Panc1 (cell line): ENCODE results near the gene C19orf44. TPM values are rescaled to one million over a fixed set of nuclear protein-coding genes. Genes with fewer than 3 reads are reported as not detected.

Source experiments
- ATAC-seq: fragments of 200-7000 bp; cut with Tn5 transposase; 2 replicates; pipeline ENCODE4 v1.9.1; 2020; ENCODE audit warnings: mild to moderate bottlenecking, moderate library complexity
- BruUV-seq: library from RNA; stranded (reverse); fragments of 400-500 nt; replicated peaks from 2 replicates; lab custom pipeline; 2021; lab: Mats Ljungman, UMichigan
- CTCF ChIA-PET: fragments of 300-600 bp; sonication (Branson Sonifier 250); formaldehyde crosslinking; loops from one replicate; lab custom pipeline; 2022; ENCODE audit warnings: antibody characterized with exemption; lab: Charles Lee
- POLR2A ChIA-PET: fragments of 300-600 bp; sonication (Branson Sonifier 250); formaldehyde crosslinking; loops from one replicate; lab custom pipeline; 2022; ENCODE audit warnings: antibody characterized with exemption; lab: Charles Lee
- DNase-seq: peaks from one replicate; pipeline ENCODE4 v3.0.0-alpha.2; 2010; ENCODE audit warnings: low read depth, low spot score
- H3K27ac ChIP-seq: 2 replicates; pipeline ENCODE4 v1.5.1; 2011; ENCODE audit warnings: mild to moderate bottlenecking, low read length, inconsistent platforms
- H3K27me3 ChIP-seq: fragments of 200-500 bp; sonication (Bioruptor generic); 2 replicates; pipeline ENCODE4 v1.6.0; 2014; ENCODE audit warnings: low read length, inconsistent platforms; ENCODE audit not compliant: control insufficient read depth, insufficient read depth
- H3K36me3 ChIP-seq: fragments of 200-500 bp; sonication (Bioruptor generic); 2 replicates; pipeline ENCODE4 v1.5.1; 2014; ENCODE audit warnings: inconsistent platforms, mild to moderate bottlenecking, low read length, moderate library complexity; ENCODE audit not compliant: control insufficient read depth, insufficient read depth
- H3K4me1 ChIP-seq: 2 replicates; pipeline ENCODE4 v1.5.1; 2011; ENCODE audit warnings: inconsistent platforms, mild to moderate bottlenecking, low read length, moderate library complexity; ENCODE audit not compliant: control insufficient read depth, insufficient read depth
- H3K4me3 ChIP-seq, 2 experiments: 2 replicates each; pipeline ENCODE4 v1.5.1; 2011 to 2012; ENCODE audit warnings: low read depth in 2 of 2, low read length in 2 of 2, mild to moderate bottlenecking in 2 of 2, inconsistent platforms in 1 of 2, moderate library complexity in 1 of 2
- H3K9me3 ChIP-seq: fragments of 200-500 bp; sonication (Bioruptor generic); 2 replicates; pipeline ENCODE4 v1.5.1; 2014; ENCODE audit warnings: low read depth, mild to moderate bottlenecking, inconsistent platforms, low read length, moderate library complexity; ENCODE audit not compliant: control insufficient read depth, insufficient read depth
- CTCF ChIP-seq: fragments of 450-650 bp; IDR thresholded peaks from 2 replicates; pipeline ENCODE4 v1.5.1; 2017; ENCODE audit warnings: mild to moderate bottlenecking
- POLR2AphosphoS5 ChIP-seq: IDR thresholded peaks from 2 replicates; pipeline ENCODE4 v1.6.1; 2012; ENCODE audit warnings: mild to moderate bottlenecking, low read depth, low read length, moderate library complexity
- REST ChIP-seq, 2 experiments: IDR thresholded peaks; 2 replicates each; pipeline ENCODE4 v1.6.1; 2011 to 2012; ENCODE audit warnings: low read depth in 2 of 2, control low read depth in 1 of 2, low read length in 1 of 2, mild to moderate bottlenecking in 1 of 2, moderate library complexity in 1 of 2; ENCODE audit not compliant: insufficient read depth in 1 of 2
- SIN3A ChIP-seq: IDR thresholded peaks from 2 replicates; pipeline ENCODE4 v1.6.1; 2012; ENCODE audit warnings: low read depth, mild to moderate bottlenecking, low read length, moderate library complexity, borderline replicate concordance; ENCODE audit not compliant: insufficient read depth
- TCF7L2 ChIP-seq: IDR thresholded peaks from 2 replicates; pipeline ENCODE4 v1.6.1; 2011; ENCODE audit warnings: mild to moderate bottlenecking, low read depth, low read length, inconsistent platforms
- in situ Hi-C: cut with HindIII; loops from 2 replicates; pipeline ENCODE4 v1.10.0; 2016; ENCODE audit warnings: low sequenced_read_pairs, low pct_unique_long_range_greater_than_20kb
- intact Hi-C: fragments of 100-400 bp; cut with micrococcal nuclease; formaldehyde crosslinking; loops from one replicate; pipeline ENCODE4 v1.10.0; 2022; ENCODE audit not compliant: unreplicated experiment
- total RNA-seq: library from RNA; stranded (reverse); gene quantifications from one replicate; pipeline ENCODE4 v1.2.1, GENCODE V29; 2021; ENCODE audit not compliant: unreplicated experiment

The C19orf44 gene
- total RNA-seq, 1 experiment from 2014 or later: 4.4 TPM

GRCh38 chr19:16472992-16473391 lies 23.2 kb upstream of the C19orf44 start:
- no TSS peak for BruUV-seq
- POLR2A ChIA-PET: no interaction called here

GRCh38 chr19:16473875-16474392 lies 22.3 kb upstream of the C19orf44 start:
- TF ChIP-seq POLR2AphosphoS5 (no peak), SIN3A (no peak), TCF7L2 (no peak), CTCF (no peak), REST (IDR thresholded peaks at IDR 0.05; ENCODE audit: insufficient read depth in 1 of 2, low read depth in 2 of 2, low read length in 1 of 2) (no peak)
- H3K27me3 ChIP-seq: no peaks in the 10 kb centered on the region
- in situ Hi-C loops (no loop called here), intact Hi-C loops (no loop called here)
- no TSS peak for BruUV-seq
- ChIA-PET CTCF (no interaction called here), POLR2A (no interaction called here)
- no peak overlapping the region for H3K4me3 ChIP-seq
- H3K4me1 ChIP-seq: peaks cover 10% of the 10 kb centered on the region
- no peak for ATAC-seq
- no peak overlapping the region for H3K27ac ChIP-seq
- DNase-seq: no peak
- no peaks in the 10 kb centered on the region for H3K9me3 ChIP-seq
- peaks cover 2% of the 10 kb centered on the region; the same call in 1 of the 2 replicates for H3K36me3 ChIP-seq

More at GRCh38 chr19:16472992-16473391, 23.2 kb upstream of the C19orf44 start:
- H3K36me3 ChIP-seq: peaks cover 2% of the 10 kb centered on the region; the same call in 1 of the 2 replicates
- in situ Hi-C loops: no loop called here
- CTCF ChIA-PET: no interaction called here
- H3K4me1 ChIP-seq: peaks cover 10% of the 10 kb centered on the region
- no peak overlapping the region for H3K4me3 ChIP-seq
- no peak for DNase-seq
- no peak overlapping the region for H3K27ac ChIP-seq
- TF ChIP-seq REST (IDR thresholded peaks at IDR 0.05; ENCODE audit: insufficient read depth in 1 of 2, low read depth in 2 of 2, low read length in 1 of 2) (no peak), TCF7L2 (no peak), CTCF (no peak), POLR2AphosphoS5 (no peak), SIN3A (no peak)
- intact Hi-C loops: no loop called here
- no peaks in the 10 kb centered on the region for H3K27me3 ChIP-seq
- ATAC-seq: no peak
- no peaks in the 10 kb centered on the region for H3K9me3 ChIP-seq
